HepG2 (cell line): Measurements from ENCODE around the gene NEAT1. TPM values are rescaled to one million over a fixed set of nuclear protein-coding genes. Genes with fewer than 3 reads are reported as not detected.

Experiments used
- ATF5 ChIP-seq: sonication (generic); formaldehyde crosslinking; IDR thresholded peaks from 2 replicates; pipeline ENCODE4 v1.4.0; 2020; ENCODE audit warnings: mild to moderate bottlenecking, low read depth, missing genetic modification reagents
- CREB3 ChIP-seq: sonication (generic); formaldehyde crosslinking; IDR thresholded peaks from 2 replicates; pipeline ENCODE4 v1.5.0; 2020; ENCODE audit warnings: missing genetic modification reagents
- HHEX ChIP-seq: IDR thresholded peaks from 2 replicates; pipeline ENCODE4 v1.6.1; 2016; ENCODE audit warnings: control low read depth
- IRF1 ChIP-seq: sonication (generic); formaldehyde crosslinking; IDR thresholded peaks from 2 replicates; pipeline ENCODE4 v1.4.0; 2020; ENCODE audit warnings: low read depth, mild to moderate bottlenecking, missing genetic modification reagents
- NR1H2 ChIP-seq: sonication (generic); formaldehyde crosslinking; IDR thresholded peaks from 2 replicates; pipeline ENCODE4 v1.8.1; 2022; ENCODE audit warnings: low read depth, missing genetic modification reagents, borderline replicate concordance
- PHF5A ChIP-seq: IDR thresholded peaks from one replicate; pipeline ENCODE4 v1.6.1; 2018; ENCODE audit warnings: low read depth, missing genetic modification reagents; ENCODE audit not compliant: unreplicated experiment
- ZMYM3 ChIP-seq: sonication (generic); formaldehyde crosslinking; IDR thresholded peaks from 2 replicates; pipeline ENCODE4 v1.5.1; 2020; ENCODE audit warnings: mild to moderate bottlenecking, missing genetic modification reagents
- ZNF234 ChIP-seq: sonication (generic); formaldehyde crosslinking; conservative IDR thresholded peaks from 2 replicates; pipeline ENCODE4 v1.5.1; 2020; ENCODE audit warnings: mild to moderate bottlenecking, missing genetic modification reagents
- ZNF784 ChIP-seq: sonication (generic); formaldehyde crosslinking; IDR thresholded peaks from 2 replicates; pipeline ENCODE4 v1.5.1; 2020; ENCODE audit warnings: missing genetic modification reagents, mild to moderate bottlenecking, borderline replicate concordance
- polyA plus RNA-seq, 8 experiments: library from polyadenylated mRNA; depleted of rRNA in 3 of 8; stranded (reverse) in 7 of 8; unstranded in 1 of 8; fragments of >200 nt; fragmentation: Illumina TruSeq in 4 of 8; extraction: Trizol in 4 of 8; gene quantifications; 2 replicates each; pipeline versions ENCODE4 v1.2.1 to v1.2.3, GENCODE V29; 2011 to 2016; ENCODE audit warnings: low read depth in 4 of 8, missing spikeins in 1 of 8, mixed read lengths in 1 of 8; ENCODE audit not compliant: insufficient read depth in 1 of 8
- total RNA-seq, 5 experiments: library from RNA; depleted of rRNA; stranded (reverse); fragments of >200 nt; fragmentation: Illumina TruSeq; extraction: Trizol; gene quantifications; 2 replicates each; pipeline ENCODE4 v1.2.3, GENCODE V29; 2016; ENCODE audit warnings: low read depth in 1 of 5
- TF ChIP-seq, protein P1 (sequence below): sonication (generic); formaldehyde crosslinking; IDR thresholded peaks from 2 replicates; pipeline ENCODE4 v1.4.0; 2020; ENCODE audit warnings: missing genetic modification reagents
- TF ChIP-seq, protein P2 (sequence below): sonication (generic); formaldehyde crosslinking; conservative IDR thresholded peaks from 2 replicates; pipeline ENCODE4 v1.4.0; 2020; ENCODE audit warnings: missing genetic modification reagents
- TF ChIP-seq, protein P3 (sequence below): sonication (generic); formaldehyde crosslinking; IDR thresholded peaks from 2 replicates; pipeline ENCODE4 v1.5.1; 2020; ENCODE audit warnings: mild to moderate bottlenecking, missing genetic modification reagents
- TF ChIP-seq, protein P4 (sequence below): sonication (generic); formaldehyde crosslinking; IDR thresholded peaks from 2 replicates; pipeline ENCODE4 v1.5.0; 2020; ENCODE audit warnings: missing genetic modification reagents, mild to moderate bottlenecking, borderline replicate concordance

Gene NEAT1
- total and polyA plus RNA-seq, 2 of the 13 experiments (the other 11 are each of a cell fraction or from before 2014, with no cell fraction given), result 20.5 to 41.2 TPM

GRCh38 chr11:65477149-65477965, 54.8 kb downstream of the NEAT1 start (continued):
- TF ChIP-seq, protein P1, sequence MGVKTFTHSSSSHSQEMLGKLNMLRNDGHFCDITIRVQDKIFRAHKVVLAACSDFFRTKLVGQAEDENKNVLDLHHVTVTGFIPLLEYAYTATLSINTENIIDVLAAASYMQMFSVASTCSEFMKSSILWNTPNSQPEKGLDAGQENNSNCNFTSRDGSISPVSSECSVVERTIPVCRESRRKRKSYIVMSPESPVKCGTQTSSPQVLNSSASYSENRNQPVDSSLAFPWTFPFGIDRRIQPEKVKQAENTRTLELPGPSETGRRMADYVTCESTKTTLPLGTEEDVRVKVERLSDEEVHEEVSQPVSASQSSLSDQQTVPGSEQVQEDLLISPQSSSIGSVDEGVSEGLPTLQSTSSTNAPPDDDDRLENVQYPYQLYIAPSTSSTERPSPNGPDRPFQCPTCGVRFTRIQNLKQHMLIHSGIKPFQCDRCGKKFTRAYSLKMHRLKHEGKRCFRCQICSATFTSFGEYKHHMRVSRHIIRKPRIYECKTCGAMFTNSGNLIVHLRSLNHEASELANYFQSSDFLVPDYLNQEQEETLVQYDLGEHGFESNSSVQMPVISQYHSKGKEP (CRISPR knock-in tag), result peak; percentile 65; the same call in 1 of the 2 replicates
- TF ChIP-seq ZNF234 (no peak), ZNF784 (CRISPR knock-in tag) (0 out of 2 replicates have a peak, but pooled peaks have one; percentile 45), HHEX (CRISPR knock-in tag) (no peak), ZMYM3 (CRISPR knock-in tag) (no peak), NR1H2 (CRISPR knock-in tag) (0 out of 2 replicates have a peak, but pooled peaks have one; percentile 24), ATF5 (no peak), PHF5A (CRISPR knock-in tag) (peak; percentile 28), IRF1 (CRISPR knock-in tag) (peak; percentile 23; the same call in 1 of the 2 replicates), CREB3 (CRISPR knock-in tag) (no peak)
- TF ChIP-seq, protein P2, sequence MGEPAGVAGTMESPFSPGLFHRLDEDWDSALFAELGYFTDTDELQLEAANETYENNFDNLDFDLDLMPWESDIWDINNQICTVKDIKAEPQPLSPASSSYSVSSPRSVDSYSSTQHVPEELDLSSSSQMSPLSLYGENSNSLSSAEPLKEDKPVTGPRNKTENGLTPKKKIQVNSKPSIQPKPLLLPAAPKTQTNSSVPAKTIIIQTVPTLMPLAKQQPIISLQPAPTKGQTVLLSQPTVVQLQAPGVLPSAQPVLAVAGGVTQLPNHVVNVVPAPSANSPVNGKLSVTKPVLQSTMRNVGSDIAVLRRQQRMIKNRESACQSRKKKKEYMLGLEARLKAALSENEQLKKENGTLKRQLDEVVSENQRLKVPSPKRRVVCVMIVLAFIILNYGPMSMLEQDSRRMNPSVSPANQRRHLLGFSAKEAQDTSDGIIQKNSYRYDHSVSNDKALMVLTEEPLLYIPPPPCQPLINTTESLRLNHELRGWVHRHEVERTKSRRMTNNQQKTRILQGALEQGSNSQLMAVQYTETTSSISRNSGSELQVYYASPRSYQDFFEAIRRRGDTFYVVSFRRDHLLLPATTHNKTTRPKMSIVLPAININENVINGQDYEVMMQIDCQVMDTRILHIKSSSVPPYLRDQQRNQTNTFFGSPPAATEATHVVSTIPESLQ (CRISPR knock-in tag), result no peak
- TF ChIP-seq, protein P3, sequence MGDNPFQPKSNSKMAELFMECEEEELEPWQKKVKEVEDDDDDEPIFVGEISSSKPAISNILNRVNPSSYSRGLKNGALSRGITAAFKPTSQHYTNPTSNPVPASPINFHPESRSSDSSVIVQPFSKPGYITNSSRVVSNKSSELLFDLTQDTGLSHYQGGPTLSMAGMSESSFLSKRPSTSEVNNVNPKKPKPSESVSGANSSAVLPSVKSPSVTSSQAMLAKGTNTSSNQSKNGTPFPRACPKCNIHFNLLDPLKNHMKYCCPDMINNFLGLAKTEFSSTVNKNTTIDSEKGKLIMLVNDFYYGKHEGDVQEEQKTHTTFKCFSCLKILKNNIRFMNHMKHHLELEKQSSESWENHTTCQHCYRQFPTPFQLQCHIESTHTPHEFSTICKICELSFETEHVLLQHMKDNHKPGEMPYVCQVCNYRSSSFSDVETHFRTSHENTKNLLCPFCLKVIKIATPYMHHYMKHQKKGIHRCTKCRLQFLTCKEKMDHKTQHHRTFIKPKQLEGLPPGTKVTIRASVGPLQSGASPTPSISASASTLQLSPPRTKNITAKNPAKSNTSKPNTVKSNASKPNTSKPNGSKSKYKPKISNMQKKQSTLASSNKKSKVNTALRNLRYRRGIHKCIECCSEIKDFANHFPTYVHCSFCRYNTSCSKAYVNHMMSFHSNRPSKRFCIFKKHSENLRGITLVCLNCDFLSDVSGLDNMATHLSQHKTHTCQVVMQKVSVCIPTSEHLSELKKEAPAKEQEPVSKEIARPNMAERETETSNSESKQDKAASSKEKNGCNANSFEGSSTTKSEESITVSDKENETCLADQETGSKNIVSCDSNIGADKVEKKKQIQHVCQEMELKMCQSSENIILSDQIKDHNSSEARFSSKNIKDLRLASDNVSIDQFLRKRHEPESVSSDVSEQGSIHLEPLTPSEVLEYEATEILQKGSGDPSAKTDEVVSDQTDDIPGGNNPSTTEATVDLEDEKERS (CRISPR knock-in tag), result peak; percentile 59; the same call in 1 of the 2 replicates
- TF ChIP-seq, protein P4, sequence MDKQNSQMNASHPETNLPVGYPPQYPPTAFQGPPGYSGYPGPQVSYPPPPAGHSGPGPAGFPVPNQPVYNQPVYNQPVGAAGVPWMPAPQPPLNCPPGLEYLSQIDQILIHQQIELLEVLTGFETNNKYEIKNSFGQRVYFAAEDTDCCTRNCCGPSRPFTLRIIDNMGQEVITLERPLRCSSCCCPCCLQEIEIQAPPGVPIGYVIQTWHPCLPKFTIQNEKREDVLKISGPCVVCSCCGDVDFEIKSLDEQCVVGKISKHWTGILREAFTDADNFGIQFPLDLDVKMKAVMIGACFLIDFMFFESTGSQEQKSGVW, result no peak
